Measurements from ENCODE around the gene AKT2. TPM values are rescaled to one million over a fixed set of nuclear protein-coding genes. Genes with fewer than 3 reads are reported as not detected.

Gene AKT2
- total RNA-seq, 1 donor from 2014 or later, result 200 TPM

DNA sequence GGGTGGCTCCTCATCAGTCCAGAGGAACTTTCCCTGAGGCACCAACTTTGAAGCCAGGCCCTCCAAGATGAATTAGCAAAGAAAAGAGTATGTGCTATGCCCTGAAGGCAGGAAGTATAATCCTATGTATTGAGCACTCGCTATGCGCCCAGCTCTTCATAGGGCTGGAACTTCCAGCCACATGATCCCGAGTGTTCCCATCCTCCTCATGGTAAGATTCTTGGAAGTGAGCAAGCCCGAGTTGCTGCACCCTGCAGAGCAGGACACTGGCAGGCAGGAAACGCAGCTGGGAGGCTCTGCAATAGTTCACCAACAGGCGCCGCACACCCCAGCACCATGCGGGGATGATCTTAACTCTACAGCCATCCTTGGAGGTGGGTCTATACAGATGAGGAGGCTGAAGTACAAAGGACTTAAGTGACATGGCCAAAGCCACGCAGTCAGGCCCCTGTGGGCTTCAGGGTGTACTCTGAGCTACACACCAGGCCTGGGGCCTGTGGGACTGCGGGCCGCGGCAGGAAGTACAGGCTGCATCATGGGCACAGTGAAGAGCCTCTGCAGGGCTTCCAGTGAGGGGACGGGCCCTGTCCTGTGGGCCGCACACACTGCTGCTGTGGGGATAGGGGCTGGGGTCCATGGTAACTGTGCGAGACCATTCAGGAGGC is 37.9 kb upstream of the AKT2 start:
- peaks cover 50% of the 10 kb centered on the region for H3K36me3 Mint-ChIP-seq
- no peak overlapping the region for H3K4me3 Mint-ChIP-seq
- TF ChIP-seq, protein P1, sequence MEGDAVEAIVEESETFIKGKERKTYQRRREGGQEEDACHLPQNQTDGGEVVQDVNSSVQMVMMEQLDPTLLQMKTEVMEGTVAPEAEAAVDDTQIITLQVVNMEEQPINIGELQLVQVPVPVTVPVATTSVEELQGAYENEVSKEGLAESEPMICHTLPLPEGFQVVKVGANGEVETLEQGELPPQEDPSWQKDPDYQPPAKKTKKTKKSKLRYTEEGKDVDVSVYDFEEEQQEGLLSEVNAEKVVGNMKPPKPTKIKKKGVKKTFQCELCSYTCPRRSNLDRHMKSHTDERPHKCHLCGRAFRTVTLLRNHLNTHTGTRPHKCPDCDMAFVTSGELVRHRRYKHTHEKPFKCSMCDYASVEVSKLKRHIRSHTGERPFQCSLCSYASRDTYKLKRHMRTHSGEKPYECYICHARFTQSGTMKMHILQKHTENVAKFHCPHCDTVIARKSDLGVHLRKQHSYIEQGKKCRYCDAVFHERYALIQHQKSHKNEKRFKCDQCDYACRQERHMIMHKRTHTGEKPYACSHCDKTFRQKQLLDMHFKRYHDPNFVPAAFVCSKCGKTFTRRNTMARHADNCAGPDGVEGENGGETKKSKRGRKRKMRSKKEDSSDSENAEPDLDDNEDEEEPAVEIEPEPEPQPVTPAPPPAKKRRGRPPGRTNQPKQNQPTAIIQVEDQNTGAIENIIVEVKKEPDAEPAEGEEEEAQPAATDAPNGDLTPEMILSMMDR (IDR thresholded peaks at IDR 0.05; ENCODE audit: unreplicated experiment), result no peak
- no peaks in the 10 kb centered on the region for H3K27me3 Mint-ChIP-seq (ENCODE audit: low read depth)
- no peaks in the 10 kb centered on the region for H3K9me3 Mint-ChIP-seq
- peak overlapping the region; percentile 70 for H3K27ac Mint-ChIP-seq
- H3K4me1 Mint-ChIP-seq, result peaks cover 17% of the 10 kb centered on the region
- DNase-seq (ENCODE audit: low spot score in 2 of 2, unreplicated experiment in 2 of 2), result no peak

DNA sequence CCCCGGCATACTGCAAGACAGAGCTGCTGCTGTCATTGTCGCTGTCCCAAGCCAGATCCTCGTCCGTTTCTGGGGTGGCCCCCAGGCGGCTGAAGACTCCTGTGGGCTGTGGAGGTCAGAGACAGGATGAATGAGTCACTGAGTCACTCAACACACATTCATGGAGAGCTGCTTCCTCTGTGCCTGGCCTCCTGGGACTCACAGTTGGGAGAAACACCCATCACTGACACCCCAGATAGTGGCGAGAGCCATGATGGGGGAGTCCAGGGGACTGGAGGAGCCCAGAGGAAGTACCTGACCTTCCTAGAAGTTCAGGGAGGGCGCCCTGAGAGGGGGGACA is 37.1 kb upstream of the AKT2 start:
- H3K27ac Mint-ChIP-seq, result no peak overlapping the region
- peaks cover 17% of the 10 kb centered on the region for H3K4me1 Mint-ChIP-seq
- H3K36me3 Mint-ChIP-seq, result peaks cover 47% of the 10 kb centered on the region
- no peaks in the 10 kb centered on the region for H3K9me3 Mint-ChIP-seq
- no peaks in the 10 kb centered on the region for H3K27me3 Mint-ChIP-seq (ENCODE audit: low read depth)
- TF ChIP-seq, protein P1 (IDR thresholded peaks at IDR 0.05; ENCODE audit: unreplicated experiment), result no peak
- H3K4me3 Mint-ChIP-seq, result no peak overlapping the region
- DNase-seq (ENCODE audit: low spot score in 2 of 2, unreplicated experiment in 2 of 2), result no peak

DNA sequence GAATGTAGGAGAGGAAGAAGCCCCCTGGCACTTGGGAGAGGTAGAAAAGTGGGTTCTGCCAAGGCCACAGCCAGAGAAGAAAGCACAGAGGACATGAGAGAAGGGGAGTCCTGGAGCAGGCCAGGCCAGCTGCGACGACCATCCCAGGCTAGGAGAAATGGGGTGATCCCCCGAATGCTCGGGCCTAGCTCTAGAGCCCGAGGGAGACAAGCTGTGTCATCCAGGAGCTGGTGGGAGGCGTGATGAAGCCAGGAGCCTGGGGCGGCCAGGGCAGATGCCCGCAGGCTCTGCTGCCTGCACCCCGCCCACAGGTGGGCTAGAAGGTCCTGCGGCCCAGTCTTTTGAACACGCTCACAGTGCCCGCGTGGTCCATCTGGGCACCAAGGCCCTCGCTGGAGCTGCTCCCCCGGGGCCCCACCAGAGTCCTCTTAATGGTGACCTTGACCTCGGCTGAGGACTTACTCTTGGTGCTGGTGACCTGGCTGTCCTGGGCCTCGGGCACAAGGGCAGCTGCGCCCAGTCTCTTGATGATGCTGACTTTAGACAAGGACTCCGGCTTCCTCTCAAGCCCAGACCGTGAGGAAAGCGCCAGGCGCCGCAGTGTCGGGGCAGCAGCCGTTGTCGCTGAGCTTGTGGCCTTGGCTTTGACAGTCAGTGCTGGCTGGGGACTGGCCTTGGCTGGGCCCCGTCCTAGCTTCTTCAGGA is 36.6 kb upstream of the AKT2 start:
- Mint-ChIP-seq H3K4me3 (no peak overlapping the region), H3K27ac (no peak overlapping the region)

DNA sequence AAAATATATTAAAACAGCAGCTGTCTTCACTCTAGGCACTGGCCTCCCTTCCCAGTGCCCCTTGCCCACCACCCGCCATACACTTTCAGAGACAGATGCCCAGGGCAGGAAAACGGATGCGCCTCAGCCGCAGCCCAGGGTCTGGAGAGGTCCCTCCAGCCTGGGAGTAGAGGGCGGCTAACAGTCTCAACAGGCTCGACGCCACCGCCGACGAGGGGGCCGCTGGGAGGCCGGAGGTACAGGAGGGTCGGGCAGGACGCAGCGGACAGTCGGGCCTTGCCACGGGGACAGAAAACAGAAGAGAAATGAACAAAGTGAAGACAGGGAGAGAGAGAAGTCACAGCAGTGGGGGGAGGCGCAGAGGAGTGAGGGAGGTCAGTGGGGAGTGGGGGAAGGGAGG is 35.9 kb upstream of the AKT2 start:
- peaks cover 47% of the 10 kb centered on the region for H3K36me3 Mint-ChIP-seq
- peaks cover 17% of the 10 kb centered on the region for H3K4me1 Mint-ChIP-seq
- TF ChIP-seq, protein P1 (IDR thresholded peaks at IDR 0.05; ENCODE audit: unreplicated experiment), result no peak
- no peak overlapping the region for H3K4me3 Mint-ChIP-seq
- no peaks in the 10 kb centered on the region for H3K9me3 Mint-ChIP-seq
- H3K27ac Mint-ChIP-seq, result peak overlapping the region; percentile 25
- DNase-seq (ENCODE audit: low spot score in 2 of 2, unreplicated experiment in 2 of 2), result no peak
- no peaks in the 10 kb centered on the region for H3K27me3 Mint-ChIP-seq (ENCODE audit: low read depth)

More for the DNA sequence above, 36.6 kb upstream of the AKT2 start:
- Mint-ChIP-seq H3K27me3 (ENCODE audit: low read depth) (no peaks in the 10 kb centered on the region), H3K36me3 (peaks cover 49% of the 10 kb centered on the region), H3K9me3 (no peaks in the 10 kb centered on the region), H3K4me1 (peaks cover 17% of the 10 kb centered on the region)
- no peak for DNase-seq (ENCODE audit: low spot score in 2 of 2, unreplicated experiment in 2 of 2)
- TF ChIP-seq, protein P1 (IDR thresholded peaks at IDR 0.05; ENCODE audit: unreplicated experiment), result no peak

DNA sequence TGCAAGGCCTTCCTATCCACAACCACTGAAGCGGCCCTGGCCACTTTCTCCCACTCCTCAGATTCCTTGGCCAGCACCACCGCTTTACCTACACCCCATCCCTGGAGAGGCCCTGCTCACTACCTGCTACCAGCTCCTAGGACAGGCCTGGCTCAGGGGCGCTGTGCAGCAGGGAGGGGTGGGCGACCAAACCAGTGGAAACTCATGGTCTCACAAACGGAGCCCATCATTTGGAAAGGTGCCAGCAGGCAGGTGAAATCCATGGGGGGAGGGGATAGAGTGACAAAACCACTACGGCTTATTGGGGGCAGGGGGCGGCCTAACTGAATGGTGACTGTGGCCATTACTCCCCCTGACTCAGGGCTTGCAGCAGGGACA is 35.4 kb upstream of the AKT2 start:
- Mint-ChIP-seq H3K9me3 (no peaks in the 10 kb centered on the region), H3K4me1 (peaks cover 17% of the 10 kb centered on the region), H3K27me3 (ENCODE audit: low read depth) (no peaks in the 10 kb centered on the region), H3K36me3 (peaks cover 41% of the 10 kb centered on the region), H3K4me3 (no peak overlapping the region), H3K27ac (no peak overlapping the region)
- TF ChIP-seq, protein P1 (IDR thresholded peaks at IDR 0.05; ENCODE audit: unreplicated experiment), result no peak
- no peak for DNase-seq (ENCODE audit: low spot score in 2 of 2, unreplicated experiment in 2 of 2)
